Sciatic nerve (tissue), 2 donors: ENCODE results near the gene CCK. TPM values are rescaled to one million over a fixed set of nuclear protein-coding genes. Genes with fewer than 3 reads are reported as not detected.
"Not testable (repeated sequence)": the region's sequence is repeated elsewhere in the genome, so short reads cannot be mapped to it uniquely, and the experiment has no call there.

Source experiments
- ATAC-seq: fragments of 200-7000 bp; cut with Tn5 transposase; one replicate; pipeline ENCODE4 v1.9.1; 2020; ENCODE audit warnings: mild to moderate bottlenecking, moderate library complexity
- DNase-seq: peaks from one replicate; pipeline ENCODE4 v3.0.0-alpha.2; 2020; ENCODE audit warnings: low spot score
- intact Hi-C: fragments of 100-400 bp; cut with DNase I; formaldehyde crosslinking; loops from one replicate; pipeline ENCODE4 v1.14.2; 2022
- total RNA-seq: library from RNA; stranded (reverse); fragmentation: NEBNext Ultra II Directional; extraction: Animal tissue kit (Norgen Biotek cat#: 25700); gene quantifications from one replicate; pipeline ENCODE4 v1.2.1, GENCODE V29; 2021
- donor health status: DM: no; HTN: no; CAD: no.
- donor health status: DM: no; HTN: no; CAD: no.

CCK gene
- total RNA-seq: not detected

- ATAC-seq (no peak), DNase-seq (no peak)
- intact Hi-C loops: no loop called here
Observed at GRCh38 chr3:42266085-42266484, at the start of gene CCK. TSS of gene CCK (minus strand) at chr3:42266185. CDS start at chr3:42263630, 2,555 bp downstream.

DNA sequence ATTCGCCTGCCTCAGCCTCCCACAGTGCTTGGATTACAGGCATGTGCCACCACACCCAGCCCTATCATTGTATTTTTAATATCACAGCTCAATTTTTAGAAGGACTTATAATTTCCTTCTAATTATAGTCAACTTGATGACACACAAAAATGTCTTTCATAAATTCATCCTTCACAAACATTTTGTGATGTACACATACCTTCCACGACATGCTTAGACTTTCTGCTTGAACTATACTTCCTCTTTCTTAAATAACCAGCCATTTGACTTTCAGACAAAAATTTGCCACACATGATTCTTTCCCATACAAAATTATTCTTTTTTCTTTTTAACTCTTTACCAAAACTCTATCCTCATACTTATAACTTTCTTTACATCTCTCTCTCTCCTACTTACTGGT is 48.4 kb upstream of the CCK start:
- intact Hi-C loops: no loop called here
- no peak for DNase-seq
- no peak for ATAC-seq

- intact Hi-C loops: no loop called here
- ATAC-seq (no peak), DNase-seq (no peak)
Observed at GRCh38 chr3:42308651-42309050, 42.7 kb upstream of the CCK start.

DNA sequence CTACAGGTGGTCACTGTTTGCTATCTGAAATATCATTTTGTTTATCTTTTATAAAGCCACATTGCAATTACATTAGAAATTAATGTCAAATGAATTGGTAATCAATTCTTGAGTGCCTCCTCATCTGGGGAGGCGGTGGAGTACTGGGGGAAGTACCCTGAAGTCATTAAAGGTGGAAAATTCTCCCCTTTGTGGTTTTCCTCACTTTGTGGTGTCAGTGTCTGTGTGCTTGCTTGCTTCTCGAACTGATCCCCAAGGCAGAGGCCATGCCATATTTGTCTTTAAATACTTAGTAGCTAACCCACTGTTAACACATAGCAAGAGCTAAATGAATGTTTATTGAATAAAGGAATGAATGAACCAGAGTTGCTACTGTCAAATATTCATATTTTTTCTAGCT is 40.5 kb upstream of the CCK start:
- no peak for DNase-seq
- intact Hi-C loops: no loop called here
- ATAC-seq: no peak

GRCh38 chr3:42302924-42303634 is 37.1 kb upstream of the CCK start:
- ATAC-seq: no peak
- intact Hi-C loops: no loop called here
- DNase-seq: no peak

- no peak for ATAC-seq
- intact Hi-C loops: no loop called here
- DNase-seq: no peak
Observed at GRCh38 chr3:42301446-42302175, 35.6 kb upstream of the CCK start.

- intact Hi-C loops: no loop called here
- DNase-seq (no peak), ATAC-seq (no peak)
Observed at GRCh38 chr3:42300778-42301177, 34.8 kb upstream of the CCK start.

DNA sequence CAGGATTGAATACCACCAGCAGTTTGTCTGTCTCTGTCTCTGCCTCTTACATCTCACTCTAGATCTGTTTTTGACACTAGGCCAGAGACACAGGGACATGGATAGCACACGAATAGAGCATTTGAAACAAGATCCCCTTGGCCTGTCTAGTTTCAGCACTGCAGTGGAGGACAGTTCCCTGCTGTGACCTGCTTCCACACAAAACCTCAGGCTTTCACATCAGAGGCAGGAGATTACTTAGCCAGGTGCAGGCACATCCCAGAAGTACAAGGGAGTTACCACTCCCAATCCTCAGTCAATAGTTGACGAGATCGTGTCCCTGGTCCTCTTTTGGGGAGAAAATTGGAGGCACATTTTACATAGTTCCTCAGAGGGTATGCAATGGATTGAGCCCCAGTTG is 34.0 kb upstream of the CCK start:
- intact Hi-C loops: no loop called here
- ATAC-seq (no peak), DNase-seq (no peak)

DNA sequence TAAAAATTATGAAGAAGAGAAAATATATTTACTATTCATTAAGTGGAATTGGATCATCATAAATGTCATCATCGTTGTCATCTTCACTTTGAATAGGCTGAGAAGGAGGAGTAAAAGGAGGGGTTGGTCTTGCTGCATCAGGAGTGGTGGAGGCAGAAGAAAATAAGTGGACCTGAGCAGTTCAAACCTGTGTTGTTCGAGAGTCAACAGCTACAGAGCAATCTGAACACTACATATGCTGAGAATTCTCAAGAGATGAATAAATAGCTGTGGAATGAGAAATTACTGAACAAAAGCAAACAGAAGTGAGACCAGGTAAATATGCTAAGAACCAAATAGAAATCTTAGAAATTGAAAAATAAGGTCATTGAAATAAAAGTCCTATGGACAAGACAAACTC is 32.3 kb upstream of the CCK start:
- no peak for DNase-seq
- ATAC-seq: no peak
- intact Hi-C loops: no loop called here

DNA sequence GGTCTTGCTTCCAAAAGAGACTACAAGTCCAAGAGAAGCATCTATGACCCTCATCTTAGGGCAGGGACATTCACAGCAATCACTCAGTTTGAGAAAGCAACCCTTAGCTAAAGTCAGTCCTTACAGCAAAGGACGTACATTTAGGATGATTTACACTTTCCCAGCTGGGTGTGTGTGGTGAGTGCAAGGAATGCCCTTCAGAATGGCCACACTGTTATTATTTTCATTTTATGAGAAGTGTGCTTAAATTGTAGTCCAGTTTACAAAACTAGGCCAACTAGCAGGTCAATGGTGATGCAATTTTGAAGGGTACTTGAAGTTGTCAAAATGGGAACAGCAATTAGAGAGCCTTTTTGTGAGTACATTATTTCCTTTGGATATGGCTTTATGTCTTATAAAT is 26.0 kb upstream of the CCK start:
- intact Hi-C loops: no loop called here
- ATAC-seq: no peak
- no peak for DNase-seq

DNA sequence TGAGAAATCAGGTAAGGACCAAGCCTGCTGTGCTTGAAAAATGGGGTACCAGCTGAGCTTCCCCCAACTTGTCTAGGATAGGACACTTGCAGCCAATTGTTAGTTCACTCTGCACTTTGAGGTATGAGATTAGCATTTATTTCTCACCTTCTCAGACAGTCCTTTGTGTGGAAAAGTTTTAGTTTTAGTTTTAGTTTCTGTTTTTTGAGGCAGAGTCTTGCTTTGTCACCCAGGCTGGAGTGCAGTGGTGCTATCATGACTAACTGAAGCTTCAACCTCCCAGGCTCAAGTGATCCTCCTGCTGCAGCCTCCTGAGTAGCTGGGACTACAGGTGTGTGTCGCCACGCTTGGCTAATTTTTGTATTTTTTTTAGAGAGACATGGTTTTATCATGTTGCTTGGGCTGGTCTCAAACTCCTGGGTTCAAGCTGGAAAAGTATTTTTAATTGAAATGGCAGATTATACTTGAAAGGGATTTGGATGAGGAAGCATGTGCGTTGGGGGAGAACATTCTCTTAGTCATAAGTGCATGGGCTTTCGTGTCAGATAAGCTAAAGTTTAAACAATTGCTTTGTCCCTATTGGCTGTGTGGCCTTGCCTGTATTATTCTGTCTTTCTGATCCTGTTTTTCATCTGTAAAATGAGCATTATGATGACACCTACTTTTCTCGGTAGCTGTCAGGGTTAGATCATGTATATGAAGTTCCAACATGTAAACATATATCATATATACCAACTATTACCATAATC is 25.2 kb upstream of the CCK start:
- ATAC-seq (no peak), DNase-seq (no peak)
- intact Hi-C loops: no loop called here

- ATAC-seq: no peak
- no peak for DNase-seq
- intact Hi-C loops: no loop called here
Observed at GRCh38 chr3:42289026-42289425, 23.0 kb upstream of the CCK start.

- no peak for DNase-seq
- intact Hi-C loops: no loop called here
Observed at GRCh38 chr3:42288385-42288784, 22.4 kb upstream of the CCK start.

GRCh38 chr3:42287423-42287822 is 21.4 kb upstream of the CCK start:
- intact Hi-C loops, ATAC-seq, DNase-seq: not testable (repeated sequence)

More at GRCh38 chr3:42288385-42288784, 22.4 kb upstream of the CCK start:
- ATAC-seq: no peak

- intact Hi-C loops: no loop called here
Observed at GRCh38 chr3:42277676-42278075, 11.7 kb upstream of the CCK start.

DNA sequence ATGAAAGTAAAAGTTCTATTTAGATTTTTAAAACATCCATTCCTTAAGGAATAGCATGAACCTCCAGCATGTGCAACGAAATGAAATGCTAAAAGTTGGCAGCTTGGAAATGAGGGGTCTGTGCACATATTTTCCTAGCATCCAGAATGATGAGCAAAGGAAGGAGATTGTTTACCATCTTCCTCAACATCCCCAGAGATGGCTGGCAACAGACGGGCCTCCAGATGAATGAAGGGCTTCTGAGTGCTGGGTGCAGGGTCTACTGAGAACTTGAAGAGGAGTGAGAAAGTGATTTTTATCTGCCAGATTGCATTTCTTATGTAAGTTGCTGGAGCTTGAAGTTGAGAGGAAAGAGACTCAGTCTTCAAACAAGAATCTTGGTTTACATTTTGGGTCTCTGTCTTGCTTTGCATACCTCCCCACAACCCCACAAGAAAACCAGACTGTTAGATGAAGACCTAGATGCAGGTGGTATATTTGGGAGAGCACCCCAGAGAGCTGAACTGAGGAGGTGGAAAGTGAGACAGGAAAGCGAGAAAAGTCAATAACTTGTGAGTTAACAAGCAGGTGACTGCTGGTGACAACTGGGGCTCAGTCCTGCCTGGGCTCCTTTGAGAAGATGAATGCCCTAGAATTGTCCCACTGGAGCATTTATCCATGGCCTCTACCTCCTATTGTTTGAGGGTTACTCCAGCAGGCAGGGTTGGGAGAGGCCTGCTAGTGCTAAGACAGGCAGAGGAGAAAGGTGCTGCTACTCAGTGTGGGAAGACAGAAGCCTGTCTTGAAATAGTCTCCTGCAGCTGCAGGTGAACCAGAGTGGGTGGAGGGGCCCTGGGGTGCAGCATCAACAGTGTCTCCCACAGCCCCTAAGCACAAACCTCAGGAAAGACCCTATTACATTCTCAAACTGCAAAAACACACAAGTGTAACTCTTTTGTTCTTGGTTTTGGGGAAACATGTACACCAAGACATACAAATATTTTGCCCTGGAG is 10.5 kb upstream of the CCK start:
- intact Hi-C loops: no loop called here
- ATAC-seq (no peak), DNase-seq (no peak)

More at GRCh38 chr3:42277676-42278075, 11.7 kb upstream of the CCK start:
- DNase-seq: no peak
- ATAC-seq: no peak

- DNase-seq (no peak), ATAC-seq (no peak)
- intact Hi-C loops: no loop called here
Observed at GRCh38 chr3:42275217-42275616, 9.2 kb upstream of the CCK start.

- DNase-seq (no peak), ATAC-seq (no peak)
- intact Hi-C loops: no loop called here
Observed at GRCh38 chr3:42274266-42274665, 8.3 kb upstream of the CCK start.

GRCh38 chr3:42273361-42273760 is 7.4 kb upstream of the CCK start:
- DNase-seq (no peak), ATAC-seq (no peak)
- intact Hi-C loops: no loop called here
